GM23248 (cell line): ENCODE results near the gene KLHL36. TPM values are rescaled to one million over a fixed set of nuclear protein-coding genes. Genes with fewer than 3 reads are reported as not detected.

Experiments
- DNase-seq: peaks from one replicate; pipeline ENCODE4 v3.0.0-alpha.2; 2015
- H2AFZ ChIP-seq: fragments of 200-600 bp; sonication (generic); 2 replicates; pipeline ENCODE4 v1.6.1; 2016; ENCODE audit warnings: antibody characterized with exemption
- H3F3A ChIP-seq: fragments of 200-600 bp; sonication (generic); 2 replicates; pipeline ENCODE4 v1.6.1; 2016; ENCODE audit warnings: mild to moderate bottlenecking, antibody characterized with exemption, mixed run types; ENCODE audit not compliant: insufficient read depth
- H3K27ac ChIP-seq: fragments of 200-600 bp; sonication (generic); 2 replicates; pipeline ENCODE4 v1.5.1; 2016; ENCODE audit warnings: mild to moderate bottlenecking
- H3K27me3 ChIP-seq: fragments of 200-600 bp; sonication (generic); replicated peaks from 2 replicates; pipeline ENCODE4 v1.6.1; 2016; ENCODE audit warnings: mild to moderate bottlenecking; ENCODE audit not compliant: insufficient read depth
- H3K36me3 ChIP-seq: fragments of 200-600 bp; sonication (generic); 2 replicates; pipeline ENCODE4 v1.6.1; 2016; ENCODE audit warnings: low read depth, mild to moderate bottlenecking
- H3K4me1 ChIP-seq: fragments of 200-600 bp; sonication (generic); 2 replicates; pipeline ENCODE4 v1.6.1; 2016; ENCODE audit warnings: mild to moderate bottlenecking; ENCODE audit not compliant: insufficient read depth
- H3K4me2 ChIP-seq: fragments of 200-600 bp; sonication (generic); one replicate; pipeline ENCODE4 v1.6.1; 2016; ENCODE audit warnings: mild to moderate bottlenecking; ENCODE audit not compliant: unreplicated experiment
- H3K4me3 ChIP-seq: fragments of 200-600 bp; sonication (generic); 2 replicates; pipeline ENCODE4 v1.5.1; 2016; ENCODE audit warnings: mild to moderate bottlenecking
- H3K79me2 ChIP-seq: fragments of 200-600 bp; sonication (generic); 2 replicates; pipeline ENCODE4 v1.6.1; 2016; ENCODE audit warnings: mild to moderate bottlenecking; ENCODE audit not compliant: insufficient read depth
- H3K9ac ChIP-seq: fragments of 200-600 bp; sonication (generic); 2 replicates; pipeline ENCODE4 v1.6.1; 2016; ENCODE audit warnings: mild to moderate bottlenecking
- H3K9me2 ChIP-seq: fragments of 200-600 bp; sonication (generic); 2 replicates; pipeline ENCODE4 v1.6.1; 2016; ENCODE audit warnings: mixed run types, mild to moderate bottlenecking, moderate library complexity; ENCODE audit not compliant: insufficient read depth
- H3K9me3 ChIP-seq: fragments of 200-600 bp; sonication (generic); one replicate; pipeline ENCODE4 v1.6.1; 2017; ENCODE audit warnings: low read depth
- H4K20me1 ChIP-seq: fragments of 200-600 bp; sonication (generic); 2 replicates; pipeline ENCODE4 v1.6.0; 2016; ENCODE audit not compliant: insufficient read depth
- EZH2 ChIP-seq: fragments of 200-600 bp; sonication (generic); IDR thresholded peaks from 2 replicates; pipeline ENCODE4 v1.6.1; 2018; ENCODE audit warnings: antibody characterized with exemption, mild to moderate bottlenecking; ENCODE audit not compliant: insufficient read depth, poor library complexity, severe bottlenecking
- EZH2phosphoT487 ChIP-seq: fragments of 200-600 bp; sonication (generic); IDR thresholded peaks from 2 replicates; pipeline ENCODE4 v1.6.1; 2018; ENCODE audit warnings: antibody characterized with exemption, moderate library complexity, mild to moderate bottlenecking, low read depth; ENCODE audit not compliant: insufficient read depth
- WGBS, 2 experiments: methylation state at CpG; one replicate each; pipeline ENCODE4 v1.1.6; 2015 to 2017; ENCODE audit warnings: low lambda C conversion rate in 2 of 2, low coverage in 1 of 2; ENCODE audit errors: missing lambda C conversion rate in 2 of 2; 5-methylcytosine and 5-hydroxymethylcytosine counted together
- in situ Hi-C: fragments of 300-500 bp; cut with MboI; formaldehyde crosslinking; loops from 2 replicates; pipeline ENCODE4 v1.15.0; 2020
- polyA plus RNA-seq: library from polyadenylated mRNA; unstranded; fragments of >200 nt; fragmentation: Nextera tagmentation; extraction: Ambion mirVana; gene quantifications from 2 replicates; pipeline ENCODE4 v1.2.1, GENCODE V29; 2016
- total RNA-seq: library from RNA; depleted of rRNA; stranded (reverse); fragments of >200 nt; shearing (Covaris generic); gene quantifications from 2 replicates; pipeline ENCODE4 v1.2.3, GENCODE V29; 2014

KLHL36 gene
- total and polyA plus RNA-seq, 2 experiments from 2014 or later, result 18.1 to 83.9 TPM

GRCh38 chr16:84675423-84675822, 27.1 kb downstream of the KLHL36 start:
- Histone ChIP-seq H3K4me2 (no peak overlapping the region), H3K9me2 (no peaks in the 10 kb centered on the region), H3K4me1 (no peaks in the 10 kb centered on the region), H2AFZ (no peak overlapping the region), H3K27ac (no peak overlapping the region), H4K20me1 (no peaks in the 10 kb centered on the region), H3K79me2 (no peaks in the 10 kb centered on the region), H3K4me3 (no peak overlapping the region), H3F3A (0 out of 2 replicates have a peak, but pooled peaks cover 5% of the 10 kb centered on the region), H3K9me3 (no peaks in the 10 kb centered on the region), H3K9ac (no peak overlapping the region), H3K36me3 (no peaks in the 10 kb centered on the region), H3K27me3 (0 out of 2 replicates have a peak, but pooled peaks cover 3% of the 10 kb centered on the region)
- in situ Hi-C loops, result no loop called here
- DNase-seq, result no peak
- TF ChIP-seq EZH2, result no peak
- TF ChIP-seq EZH2phosphoT487, result no peak
- 78 to 83% methylated on average over 9 of the region's 9 CpGs for WGBS, 2 experiments

- H3K27ac ChIP-seq, result no peak overlapping the region
- H3K9me2 ChIP-seq, result no peaks in the 10 kb centered on the region
- WGBS, 2 experiments, result 94 to 99% methylated on average over 2 of the region's 2 CpGs
- H3K9me3 ChIP-seq, result no peaks in the 10 kb centered on the region
- no peaks in the 10 kb centered on the region for H3K79me2 ChIP-seq
- no peak overlapping the region for H3K4me3 ChIP-seq
- no peaks in the 10 kb centered on the region for H3K36me3 ChIP-seq
- 0 out of 2 replicates have a peak, but pooled peaks cover 3% of the 10 kb centered on the region for H3K27me3 ChIP-seq
- H3F3A ChIP-seq, result 0 out of 2 replicates have a peak, but pooled peaks cover 5% of the 10 kb centered on the region
- no peak overlapping the region for H3K9ac ChIP-seq
- H3K4me2 ChIP-seq, result no peak overlapping the region
- H4K20me1 ChIP-seq, result no peaks in the 10 kb centered on the region
- no peaks in the 10 kb centered on the region for H3K4me1 ChIP-seq
- H2AFZ ChIP-seq, result no peak overlapping the region
- in situ Hi-C loops, result no loop called here
- TF ChIP-seq EZH2phosphoT487 (no peak), EZH2 (no peak)
- no peak for DNase-seq
Measured at GRCh38 chr16:84675884-84676283, 27.6 kb downstream of the KLHL36 start.

- TF ChIP-seq EZH2phosphoT487 (no peak), EZH2 (no peak)
Measured at GRCh38 chr16:84677017-84677803, 28.9 kb downstream of the KLHL36 start.

GRCh38 chr16:84677849-84678248, 29.5 kb downstream of the KLHL36 start:
- no peak overlapping the region for H3K9ac ChIP-seq
- 72 to 73% methylated on average over 10 of the region's 10 CpGs for WGBS, 2 experiments
- H3K36me3 ChIP-seq, result no peaks in the 10 kb centered on the region

More at GRCh38 chr16:84677017-84677803, 28.9 kb downstream of the KLHL36 start:
- Histone ChIP-seq H3K9me3 (no peaks in the 10 kb centered on the region), H3K79me2 (no peaks in the 10 kb centered on the region), H3F3A (no peaks in the 10 kb centered on the region), H3K27ac (no peak overlapping the region), H3K9ac (no peak overlapping the region), H2AFZ (no peak overlapping the region), H4K20me1 (no peaks in the 10 kb centered on the region), H3K27me3 (0 out of 2 replicates have a peak, but pooled peaks cover 3% of the 10 kb centered on the region), H3K9me2 (no peaks in the 10 kb centered on the region), H3K4me3 (no peak overlapping the region), H3K4me1 (no peaks in the 10 kb centered on the region), H3K36me3 (no peaks in the 10 kb centered on the region), H3K4me2 (no peak overlapping the region)
- in situ Hi-C loops, result no loop called here
- 73 to 76% methylated on average over 14 of the region's 14 CpGs for WGBS, 2 experiments
- peak; percentile 16 for DNase-seq

More at GRCh38 chr16:84677849-84678248, 29.5 kb downstream of the KLHL36 start:
- Histone ChIP-seq H3K4me1 (no peaks in the 10 kb centered on the region), H3K79me2 (no peaks in the 10 kb centered on the region), H2AFZ (no peak overlapping the region), H3F3A (no peaks in the 10 kb centered on the region), H4K20me1 (no peaks in the 10 kb centered on the region), H3K9me3 (no peaks in the 10 kb centered on the region), H3K4me3 (no peak overlapping the region), H3K27ac (no peak overlapping the region), H3K4me2 (no peak overlapping the region), H3K9me2 (no peaks in the 10 kb centered on the region), H3K27me3 (0 out of 2 replicates have a peak, but pooled peaks cover 3% of the 10 kb centered on the region)
- TF ChIP-seq EZH2, result no peak
- TF ChIP-seq EZH2phosphoT487, result no peak
- in situ Hi-C loops, result no loop called here
- no peak for DNase-seq
